Measurements from ENCODE around the gene SMCR8.
A peak's percentile ranks its signal among the peaks of the same experiment; 100 is the strongest.

DNA sequence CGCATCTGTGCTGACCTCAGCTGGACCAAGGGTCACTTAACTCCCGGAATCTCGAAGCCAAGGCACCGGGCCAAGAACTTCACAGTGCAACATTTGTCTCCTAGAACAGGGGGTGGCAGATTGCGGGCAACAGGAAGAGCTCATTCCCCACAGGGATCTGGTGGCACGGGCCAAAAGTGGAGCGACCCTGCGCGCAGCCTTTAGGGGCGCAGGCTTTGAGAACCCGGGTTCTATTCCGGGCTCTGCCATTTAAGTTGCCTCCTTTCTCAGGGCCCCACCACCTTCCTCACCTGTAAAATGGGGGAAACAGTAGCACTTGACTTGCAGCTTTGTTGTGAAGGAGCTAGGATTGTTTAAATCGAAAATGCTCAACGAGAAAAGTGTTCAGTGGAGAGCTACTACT, 47.6 kb downstream of the SMCR8 start:
- TF ChIP-seq RBBP5 (IDR thresholded peaks at IDR 0.05; ENCODE audit: borderline replicate concordance, low read depth, low read length): no peak
- TF ChIP-seq CTCF (IDR thresholded peaks at IDR 0.05; ENCODE audit: control extremely low read depth in 1 of 3, insufficient read depth in 1 of 3, low read depth in 1 of 3, low read length in 3 of 3): peak in 1 of 3 experiments; percentile 6; a peak in 1 of 4 replicates
- TF ChIP-seq SRF (IDR thresholded peaks at IDR 0.05; ENCODE audit: low read depth, low read length): no peak
- no peak for TF ChIP-seq POLR2A (IDR thresholded peaks at IDR 0.05; ENCODE audit: control extremely low read depth in 1 of 2, low read depth in 2 of 2, low read length in 2 of 2)
- TF ChIP-seq SUZ12 (IDR thresholded peaks at IDR 0.05; ENCODE audit: low read length): no peak
- TF ChIP-seq USF2 (IDR thresholded peaks at IDR 0.05; ENCODE audit: low read length): no peak
- TF ChIP-seq POLR2AphosphoS5 (IDR thresholded peaks at IDR 0.05; ENCODE audit: low read depth, low read length): no peak
